Endothelial cell of umbilical vein (primary cell): Measurements from ENCODE around the gene SOX30. TPM values are rescaled to one million over a fixed set of nuclear protein-coding genes. Genes with fewer than 3 reads are reported as not detected.

ENCODE experiments used
- BruUV-seq: library from RNA; stranded (reverse); fragments of 400-500 nt; replicated peaks from 2 replicates; lab custom pipeline; 2021; lab: Mats Ljungman, UMichigan
- CTCF ChIA-PET: fragments of 300-600, 350-600 bp; sonication (Branson Sonifier 250); formaldehyde crosslinking; loops from one replicate; lab custom pipeline; 2021; ENCODE audit warnings: antibody characterized with exemption, inconsistent platforms; lab: Charles Lee
- POLR2A ChIA-PET: fragments of 300-600, 350-600 bp; sonication (Branson Sonifier 250); formaldehyde crosslinking; loops from one replicate; lab custom pipeline; 2021; ENCODE audit warnings: antibody characterized with exemption, inconsistent platforms; lab: Charles Lee
- DNase-seq: peaks from one replicate; pipeline ENCODE4 v3.0.0-alpha.2; 2011; ENCODE audit warnings: low read depth, low spot score
- FAIRE-seq: peaks from 2 replicates; lab custom pipeline; 2011; peaks lifted over from hg19 to GRCh38; lab: Jason Lieb, UNC
- H2AFZ ChIP-seq: 2 replicates; pipeline ENCODE4 v1.6.0; 2012; ENCODE audit warnings: low read depth, low read length, control low read depth, inconsistent platforms
- H3K27ac ChIP-seq: 2 replicates; pipeline ENCODE4 v1.5.1; 2011; ENCODE audit warnings: low read depth, mild to moderate bottlenecking, control low read depth, low read length, moderate library complexity; ENCODE audit not compliant: insufficient read depth
- H3K27me3 ChIP-seq, 2 experiments: 2 replicates each; pipeline versions ENCODE4 v1.6.0 to v1.6.1; 2011; ENCODE audit warnings: low read length in 2 of 2, mixed read lengths in 1 of 2; ENCODE audit not compliant: control insufficient read depth in 2 of 2, insufficient read depth in 2 of 2
- H3K36me3 ChIP-seq, 2 experiments: 2 replicates in 1 of 2; 3 replicates in 1 of 2; pipeline ENCODE4 v1.5.1; 2011; ENCODE audit warnings: low read length in 2 of 2, mild to moderate bottlenecking in 1 of 2, moderate library complexity in 1 of 2; ENCODE audit not compliant: control insufficient read depth in 2 of 2, insufficient read depth in 2 of 2; ENCODE audit errors: extremely low read depth in 1 of 2
- H3K4me1 ChIP-seq: 3 replicates; pipeline ENCODE4 v1.5.1; 2011; ENCODE audit warnings: mild to moderate bottlenecking, low read length; ENCODE audit not compliant: control insufficient read depth, insufficient read depth; ENCODE audit errors: extremely low read depth
- H3K4me2 ChIP-seq: 2 replicates; pipeline ENCODE4 v1.6.1; 2011; ENCODE audit warnings: low read length, control low read depth, mixed read lengths; ENCODE audit not compliant: insufficient read depth
- H3K4me3 ChIP-seq, 3 experiments: fragments of 200-600 bp in 1 of 3; sonication (generic), shearing (Covaris generic) in 1 of 3; replicated peaks in 1 of 3; 2 replicates each; pipeline ENCODE4 v1.5.1; 2011 to 2016; ENCODE audit warnings: control low read depth in 3 of 3, low read length in 3 of 3, mild to moderate bottlenecking in 2 of 3, inconsistent platforms in 1 of 3, low read depth in 1 of 3, moderate library complexity in 1 of 3; ENCODE audit not compliant: insufficient read depth in 1 of 3
- H3K79me2 ChIP-seq: 2 replicates; pipeline ENCODE4 v1.6.0; 2012; ENCODE audit warnings: low read length, inconsistent platforms; ENCODE audit not compliant: control insufficient read depth, insufficient read depth
- H3K9ac ChIP-seq: replicated peaks from 2 replicates; pipeline ENCODE3; 2011; ENCODE audit warnings: low read length, control low read depth; ENCODE audit not compliant: insufficient read depth; ENCODE audit errors: extremely low read depth
- H3K9me1 ChIP-seq: replicated peaks from 3 replicates; pipeline ENCODE4 v1.6.0; 2011; ENCODE audit warnings: mild to moderate bottlenecking, low read length; ENCODE audit not compliant: control insufficient read depth, insufficient read depth; ENCODE audit errors: extremely low read depth
- H3K9me3 ChIP-seq: replicated peaks from 2 replicates; pipeline ENCODE4 v1.5.1; 2012; ENCODE audit warnings: low read length, inconsistent platforms; ENCODE audit not compliant: control insufficient read depth, insufficient read depth
- H4K20me1 ChIP-seq: replicated peaks from 2 replicates; pipeline ENCODE3; 2011; ENCODE audit warnings: mild to moderate bottlenecking, low read length; ENCODE audit not compliant: control insufficient read depth, insufficient read depth; ENCODE audit errors: extremely low read depth
- CTCF ChIP-seq, 2 donors: IDR thresholded peaks; 1 replicate in 1 of 2; 2 replicates in 1 of 2; pipeline ENCODE4 v1.5.1; 2011; ENCODE audit warnings: low read length in 2 of 2, mild to moderate bottlenecking in 2 of 2, moderate library complexity in 2 of 2, control low read depth in 1 of 2, inconsistent platforms in 1 of 2, low read depth in 1 of 2; ENCODE audit not compliant: insufficient read depth in 1 of 2; ENCODE audit errors: extremely low read depth in 1 of 2
- EZH2 ChIP-seq: IDR thresholded peaks from 2 replicates; pipeline ENCODE4 v1.6.1; 2012; ENCODE audit warnings: borderline replicate concordance, low read depth, mild to moderate bottlenecking, moderate library complexity, low read length, inconsistent platforms; ENCODE audit not compliant: severe bottlenecking
- FOS ChIP-seq: IDR thresholded peaks from 2 replicates; pipeline ENCODE4 v1.6.1; 2011; ENCODE audit warnings: mild to moderate bottlenecking, low read length, moderate library complexity, borderline replicate concordance; ENCODE audit not compliant: insufficient read depth
- GATA2 ChIP-seq: IDR thresholded peaks from 2 replicates; pipeline ENCODE4 v1.7.0; 2011; ENCODE audit warnings: low read depth, mild to moderate bottlenecking, moderate library complexity, mixed read lengths, low read length; ENCODE audit not compliant: insufficient read length, insufficient read depth
- JUN ChIP-seq: IDR thresholded peaks from 2 replicates; pipeline ENCODE4 v1.6.1; 2011; ENCODE audit warnings: borderline replicate concordance, low read depth; ENCODE audit not compliant: insufficient read length, insufficient read depth
- MAX ChIP-seq: IDR thresholded peaks from 2 replicates; pipeline ENCODE4 v1.6.1; 2011; ENCODE audit not compliant: insufficient read depth, insufficient read length
- MYC ChIP-seq: IDR thresholded peaks from one replicate; pipeline ENCODE4 v1.6.1; 2011; ENCODE audit warnings: mild to moderate bottlenecking, low read depth, low read length
- POLR2A ChIP-seq: IDR thresholded peaks from 2 replicates; pipeline ENCODE4 v1.6.1; 2012; ENCODE audit warnings: low read depth, mild to moderate bottlenecking, control low read depth, low read length
- POLR2AphosphoS5 ChIP-seq: IDR thresholded peaks from 2 replicates; pipeline ENCODE4 v1.6.1; 2012; ENCODE audit warnings: low read depth, mild to moderate bottlenecking, control low read depth, low read length, moderate library complexity; ENCODE audit not compliant: insufficient read depth
- dilution Hi-C: fragments of 300-500 bp; cut with MboI; formaldehyde crosslinking; loops from one replicate; pipeline ENCODE4 v1.15.0; 2019; ENCODE audit warnings: low sequenced_read_pairs; ENCODE audit not compliant: extremely low pct_ligation_motif_present
- intact Hi-C: fragments of 100-400 bp; cut with micrococcal nuclease; formaldehyde crosslinking; loops from one replicate; pipeline ENCODE4 v1.10.0; 2022
- polyA plus RNA-seq, 4 experiments: library from polyadenylated mRNA; depleted of rRNA in 3 of 4; stranded (reverse) in 3 of 4; unstranded in 1 of 4; fragments of >200 nt; gene quantifications; 2 replicates each; pipeline versions ENCODE4 v1.2.1 to v1.2.3, GENCODE V29; 2011 to 2012; ENCODE audit warnings: missing spikeins in 1 of 4
- total RNA-seq: library from RNA; stranded (reverse); gene quantifications from 2 replicates; pipeline ENCODE4 v1.2.3, GENCODE V29; 2021

Gene SOX30
- total and polyA plus RNA-seq, 2 donors (not counting 3 experiments of a cell fraction or from before 2014, with no cell fraction given), result not detected

GRCh38 chr5:157603333-157604190 is 48.7 kb downstream of the SOX30 start:
- H3K4me1 ChIP-seq, result peaks cover 18% of the 10 kb centered on the region
- no peaks in the 10 kb centered on the region for H3K27me3 ChIP-seq
- no peak overlapping the region for H2AFZ ChIP-seq
- no TSS peak for BruUV-seq
- no peak for FAIRE-seq
- H3K27ac ChIP-seq, result peak overlapping the region; percentile 20
- H3K4me3 ChIP-seq, result no peak overlapping the region
- no peaks in the 10 kb centered on the region for H3K79me2 ChIP-seq
- CTCF ChIA-PET, result no interaction called here
- POLR2A ChIA-PET, result no interaction called here
- no peaks in the 10 kb centered on the region for H3K9me3 ChIP-seq
- dilution Hi-C loops, result no loop called here
- no peaks in the 10 kb centered on the region for H4K20me1 ChIP-seq
- intact Hi-C loops, result loop anchor here (1.0 kb wide), 1 partner anchor 11 kb away; no protein-coding TSS in a partner anchor
- H3K9me1 ChIP-seq, result no peaks in the 10 kb centered on the region
- no peak overlapping the region for H3K9ac ChIP-seq
- no peak overlapping the region for H3K4me2 ChIP-seq
- no peak for TF ChIP-seq POLR2A
- TF ChIP-seq MAX, result no peak
- TF ChIP-seq MYC, result no peak
- TF ChIP-seq GATA2, result no peak
- peak; percentile 41 for TF ChIP-seq JUN
- TF ChIP-seq CTCF (IDR thresholded peaks at IDR 0.05; ENCODE audit: extremely low read depth in 1 of 2, insufficient read depth in 1 of 2, low read depth in 1 of 2, low read length in 2 of 2), result no peak
- TF ChIP-seq FOS, result peak; percentile 82
- no peak for TF ChIP-seq EZH2
- TF ChIP-seq POLR2AphosphoS5, result peak; percentile 61
- peak; percentile 50 for DNase-seq
- H3K36me3 ChIP-seq, result no peaks in the 10 kb centered on the region
